ENCODE results near the gene RAB18.
"Not testable (repeated sequence)": the region's sequence is repeated elsewhere in the genome, so short reads cannot be mapped to it uniquely, and the experiment has no call there.

The RAB18 gene

DNA sequence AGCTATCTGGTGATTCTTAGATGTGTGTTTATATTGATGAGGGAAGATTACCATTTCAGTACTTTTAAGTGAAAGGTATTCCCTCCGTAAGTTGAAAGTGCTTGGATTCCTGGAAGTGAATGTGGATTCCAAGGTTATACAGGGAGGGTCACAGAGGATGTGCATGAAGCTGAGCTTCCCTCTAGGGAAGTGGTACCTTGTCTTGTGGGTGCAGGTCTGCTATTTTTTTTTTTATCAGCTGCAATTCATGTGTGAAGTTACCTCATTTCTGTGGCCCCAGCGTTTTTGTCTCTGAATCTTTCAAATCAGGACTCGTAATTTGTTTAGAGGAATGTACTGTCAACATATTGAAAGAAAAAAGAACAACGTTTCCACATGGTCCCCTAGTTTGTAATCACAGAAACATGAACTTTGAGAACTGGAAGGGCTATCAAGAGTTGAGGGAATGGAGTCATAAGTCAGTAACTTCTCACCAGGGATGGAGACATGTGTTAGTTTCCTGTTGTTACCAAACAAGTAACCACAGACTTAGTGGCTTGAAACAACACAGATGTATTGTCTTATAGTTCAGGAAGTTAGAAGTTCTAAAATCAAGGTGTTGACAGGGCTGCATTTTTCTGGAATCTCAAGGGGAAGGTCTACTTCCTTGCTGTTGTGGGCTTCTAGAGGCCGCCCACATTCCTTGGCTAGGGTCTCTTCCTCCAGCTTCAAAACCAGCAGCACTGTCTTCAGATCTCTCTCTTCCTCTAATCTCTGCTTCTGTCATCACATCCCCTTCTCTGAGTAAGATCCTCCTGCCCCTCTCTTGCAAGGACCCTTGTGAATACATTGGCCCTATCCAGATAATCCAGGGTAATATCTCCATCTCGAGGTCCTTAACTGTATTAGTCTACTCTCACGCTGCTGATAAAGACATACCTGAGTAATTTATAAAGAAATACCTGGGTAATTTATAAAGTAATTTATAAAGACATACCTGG lies 64.4 kb downstream of the RAB18 start:
- H3K4me1 Mint-ChIP-seq, result no peaks in the 10 kb centered on the region
- no peak for DNase-seq

DNA sequence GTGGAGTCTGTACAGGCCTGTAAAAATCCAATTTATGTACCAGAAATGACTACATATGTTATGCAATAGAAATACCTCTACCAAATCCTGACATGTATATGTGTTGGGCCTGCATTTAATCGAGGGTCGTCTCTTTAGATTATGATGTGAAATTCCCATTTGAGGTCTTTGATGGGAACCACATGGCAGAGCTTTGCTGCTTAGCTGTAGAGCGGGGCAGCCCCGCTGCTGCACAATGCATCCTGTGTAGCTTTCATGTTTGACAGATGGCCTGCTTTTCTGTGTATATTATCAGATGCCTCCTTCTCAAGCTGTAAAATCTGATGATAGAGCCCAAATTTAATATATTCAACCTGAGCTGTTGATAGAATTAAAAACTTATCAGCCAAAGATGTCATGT lies 65.8 kb downstream of the RAB18 start:
- no peak for DNase-seq
- Mint-ChIP-seq H3K27ac (no peak overlapping the region), H3K9me3 (peaks cover 8% of the 10 kb centered on the region), H3K4me1 (no peaks in the 10 kb centered on the region), H3K4me3 (no peak overlapping the region), H3K27me3 (ENCODE audit: low read depth, poor library complexity) (no peaks in the 10 kb centered on the region), H3K36me3 (ENCODE audit: low read depth) (no peaks in the 10 kb centered on the region)
- TF ChIP-seq, protein P1, sequence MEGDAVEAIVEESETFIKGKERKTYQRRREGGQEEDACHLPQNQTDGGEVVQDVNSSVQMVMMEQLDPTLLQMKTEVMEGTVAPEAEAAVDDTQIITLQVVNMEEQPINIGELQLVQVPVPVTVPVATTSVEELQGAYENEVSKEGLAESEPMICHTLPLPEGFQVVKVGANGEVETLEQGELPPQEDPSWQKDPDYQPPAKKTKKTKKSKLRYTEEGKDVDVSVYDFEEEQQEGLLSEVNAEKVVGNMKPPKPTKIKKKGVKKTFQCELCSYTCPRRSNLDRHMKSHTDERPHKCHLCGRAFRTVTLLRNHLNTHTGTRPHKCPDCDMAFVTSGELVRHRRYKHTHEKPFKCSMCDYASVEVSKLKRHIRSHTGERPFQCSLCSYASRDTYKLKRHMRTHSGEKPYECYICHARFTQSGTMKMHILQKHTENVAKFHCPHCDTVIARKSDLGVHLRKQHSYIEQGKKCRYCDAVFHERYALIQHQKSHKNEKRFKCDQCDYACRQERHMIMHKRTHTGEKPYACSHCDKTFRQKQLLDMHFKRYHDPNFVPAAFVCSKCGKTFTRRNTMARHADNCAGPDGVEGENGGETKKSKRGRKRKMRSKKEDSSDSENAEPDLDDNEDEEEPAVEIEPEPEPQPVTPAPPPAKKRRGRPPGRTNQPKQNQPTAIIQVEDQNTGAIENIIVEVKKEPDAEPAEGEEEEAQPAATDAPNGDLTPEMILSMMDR (IDR thresholded peaks at IDR 0.05), result no peak

More for the DNA sequence above, 64.4 kb downstream of the RAB18 start:
- Mint-ChIP-seq H3K27ac (no peak overlapping the region), H3K9me3 (peaks cover 8% of the 10 kb centered on the region), H3K27me3 (ENCODE audit: low read depth, poor library complexity) (no peaks in the 10 kb centered on the region), H3K4me3 (no peak overlapping the region), H3K36me3 (ENCODE audit: low read depth) (no peaks in the 10 kb centered on the region)
- TF ChIP-seq, protein P1 (IDR thresholded peaks at IDR 0.05), result no peak

DNA sequence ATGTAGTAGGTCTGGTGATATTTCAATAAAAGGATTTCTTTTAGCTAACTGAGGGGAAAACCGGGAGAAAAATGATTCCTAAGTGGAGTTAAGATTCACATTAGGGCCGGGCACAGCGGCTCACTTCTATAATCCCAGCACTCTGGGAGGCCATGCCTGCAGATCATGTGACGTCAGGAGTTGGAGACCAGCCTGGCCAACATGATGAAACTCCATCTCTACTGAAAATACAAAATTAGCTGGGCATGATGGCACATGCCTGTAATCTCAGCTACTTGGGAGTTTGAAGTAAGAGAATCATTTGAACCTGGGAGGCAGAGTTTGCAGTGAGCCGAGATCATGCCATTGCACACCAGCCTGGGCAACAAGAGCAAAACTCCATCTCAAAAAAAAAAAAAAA lies 72.9 kb downstream of the RAB18 start:
- DNase-seq; H3K4me1 Mint-ChIP-seq; H3K27me3 Mint-ChIP-seq (ENCODE audit: low read depth, poor library complexity); H3K9me3 Mint-ChIP-seq; H3K27ac Mint-ChIP-seq; H3K36me3 Mint-ChIP-seq (ENCODE audit: low read depth); H3K4me3 Mint-ChIP-seq: not testable (repeated sequence)

DNA sequence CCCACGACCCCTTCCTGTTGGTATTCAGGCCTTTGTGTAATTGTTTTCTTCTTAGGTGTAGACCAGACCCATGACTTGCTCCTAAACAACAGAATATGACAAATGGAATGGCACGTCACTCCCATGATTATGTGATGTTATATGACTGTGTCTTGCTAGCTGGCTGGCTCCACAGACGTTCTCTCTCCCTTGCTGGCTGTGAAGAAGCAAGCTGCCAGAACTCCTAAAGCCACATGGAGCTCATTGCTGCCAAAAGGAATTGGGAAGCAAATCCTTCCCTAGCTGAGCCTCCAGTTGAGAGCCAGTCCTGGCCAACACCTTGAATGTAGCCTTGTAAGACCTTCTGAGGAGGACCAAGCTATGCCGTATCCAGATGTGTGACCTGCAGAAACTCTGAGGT lies 74.2 kb downstream of the RAB18 start:
- DNase-seq, result no peak
- Mint-ChIP-seq H3K4me3 (no peak overlapping the region), H3K27ac (no peak overlapping the region), H3K9me3 (peaks cover 6% of the 10 kb centered on the region), H3K36me3 (ENCODE audit: low read depth) (no peaks in the 10 kb centered on the region), H3K27me3 (ENCODE audit: low read depth, poor library complexity) (peaks cover 5% of the 10 kb centered on the region), H3K4me1 (peaks cover 10% of the 10 kb centered on the region)
- TF ChIP-seq, protein P1 (IDR thresholded peaks at IDR 0.05), result no peak

DNA sequence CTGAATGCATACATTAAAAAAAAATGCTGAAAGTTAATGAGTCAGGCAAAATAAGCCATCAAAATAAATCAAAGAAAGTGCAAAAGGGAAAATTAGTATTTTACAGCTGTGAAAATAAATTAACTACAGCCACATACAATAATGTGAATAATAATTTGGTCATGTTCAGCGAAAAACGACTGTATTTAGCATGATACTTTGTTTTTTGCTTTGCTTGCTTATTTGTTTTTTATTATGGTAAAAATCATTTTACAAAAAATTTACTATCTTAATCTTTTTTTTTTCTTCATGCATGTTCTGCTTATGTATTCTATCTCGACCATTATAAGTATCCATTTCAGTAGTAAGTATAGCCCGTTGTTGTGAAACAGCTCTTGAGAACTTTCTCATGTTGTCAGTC lies 77.1 kb downstream of the RAB18 start:
- H3K27me3 Mint-ChIP-seq (ENCODE audit: low read depth, poor library complexity), result peaks cover 5% of the 10 kb centered on the region
- H3K4me3 Mint-ChIP-seq, result no peak overlapping the region
- DNase-seq, result no peak
- no peaks in the 10 kb centered on the region for H3K36me3 Mint-ChIP-seq (ENCODE audit: low read depth)
- no peak overlapping the region for H3K27ac Mint-ChIP-seq
- TF ChIP-seq, protein P1 (IDR thresholded peaks at IDR 0.05), result no peak
- peaks cover 10% of the 10 kb centered on the region for H3K4me1 Mint-ChIP-seq
- H3K9me3 Mint-ChIP-seq, result peaks cover 2% of the 10 kb centered on the region

DNA sequence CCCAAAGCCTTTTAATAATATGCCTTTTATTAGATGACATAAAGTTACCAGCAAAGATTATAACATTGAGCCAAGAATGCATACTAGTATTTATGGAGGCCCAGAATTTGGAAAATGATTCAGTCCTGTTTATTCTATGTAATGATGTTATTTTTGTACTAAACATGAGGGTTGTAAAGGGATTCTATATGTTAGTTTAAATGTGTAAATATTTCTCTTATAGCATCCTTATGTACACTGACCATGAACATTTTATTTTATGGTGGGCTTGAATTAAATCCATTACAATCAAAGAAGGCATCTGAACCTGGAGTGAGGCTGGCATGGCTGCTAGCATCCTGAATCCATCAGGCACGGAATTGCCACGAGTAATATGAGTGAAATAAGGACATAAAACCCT lies 80.2 kb downstream of the RAB18 start:
- no peak overlapping the region for H3K4me3 Mint-ChIP-seq
- no peaks in the 10 kb centered on the region for H3K36me3 Mint-ChIP-seq (ENCODE audit: low read depth)
- DNase-seq, result no peak
- TF ChIP-seq, protein P1 (IDR thresholded peaks at IDR 0.05), result no peak
- no peak overlapping the region for H3K27ac Mint-ChIP-seq
- peaks cover 9% of the 10 kb centered on the region for H3K27me3 Mint-ChIP-seq (ENCODE audit: low read depth, poor library complexity)
- peaks cover 10% of the 10 kb centered on the region for H3K4me1 Mint-ChIP-seq
- peaks cover 14% of the 10 kb centered on the region for H3K9me3 Mint-ChIP-seq
